ENCODE measurements around the gene ITPRID1. TPM values are rescaled to one million over a fixed set of nuclear protein-coding genes. Genes with fewer than 3 reads are reported as not detected.

ITPRID1 gene
- total and polyA plus RNA-seq, 10 of the 15 experiments (the other 5 are each of a cell fraction or from before 2014, with no cell fraction given) = 0.06 TPM; not detected in 9

- Histone ChIP-seq H3K9me3 (replicated peaks; ENCODE audit: control insufficient read depth, insufficient read depth, low read length) (no peaks in the 10 kb centered on the region), H2AFZ (ENCODE audit: control insufficient read depth, low read depth, low read length) (no peak overlapping the region), H3K9ac (ENCODE audit: control insufficient read depth, insufficient read depth, low read length) (no peak overlapping the region), H4K20me1 (ENCODE audit: control insufficient read depth, insufficient read depth) (no peaks in the 10 kb centered on the region), H3K27ac (ENCODE audit: control insufficient read depth, insufficient read depth) (no peak overlapping the region), H3K79me2 (ENCODE audit: control insufficient read depth, insufficient read depth, low read length) (no peaks in the 10 kb centered on the region), H3K27me3 (replicated peaks in 1 of 2; ENCODE audit: control insufficient read depth in 2 of 2, insufficient read depth in 2 of 2, low read length in 1 of 2) (peaks cover 1 to 4% of the 10 kb centered on the region in 2 experiments; a peak in 2 of 4 replicates), H3K4me2 (ENCODE audit: control insufficient read depth, insufficient read depth) (no peak overlapping the region), H3K36me3 (ENCODE audit: control insufficient read depth in 2 of 2, insufficient read depth in 2 of 2, low read length in 1 of 2) (no peaks in the 10 kb centered on the region), H3K4me3 (no peak overlapping the region), H3K4me1 (ENCODE audit: control insufficient read depth, insufficient read depth, low read length) (no peaks in the 10 kb centered on the region)
- in situ Hi-C loops (cut with MboI) (no loop called here), intact Hi-C loops (cut with micrococcal nuclease; ENCODE audit: unreplicated experiment) (no loop called here)
- no TSS peak for BruUV-seq (replicated peaks)
- SMC1A ChIA-PET (ENCODE audit: uncharacterized antibody, unreplicated experiment) = no interaction called here
- FAIRE-seq (no peak), ATAC-seq (no peak), DNase-seq (ENCODE audit: low read depth, low spot score) (no peak)
- RAD21 ChIA-PET (ENCODE audit: unreplicated experiment) = interaction anchor here (0.7 kb wide), 1 partner anchor 9 kb away, joined by 4 read pairs; no protein-coding TSS in a partner anchor
- CTCF ChIA-PET = interaction anchor here (0.8 kb wide), 2 partner anchors 9 to 197 kb away, joined by 3 to 5 read pairs; no protein-coding TSS in a partner anchor
- WGBS (ENCODE audit: insufficient coverage, insufficient replicate concordance, low lambda C conversion rate, missing lambda C conversion rate) = 18% methylated on average over 2 of the region's 3 CpGs
- POLR2A ChIA-PET = interaction anchor here (0.6 to 0.7 kb wide), 2 partner anchors 12 to 256 kb away, joined by 3 read pairs; no protein-coding TSS in a partner anchor
- TF ChIP-seq ZNF592 (IDR thresholded peaks at IDR 0.05) (no peak), RB1 (IDR thresholded peaks at IDR 0.05; ENCODE audit: borderline replicate concordance) (no peak), NRF1 (conservative IDR thresholded peaks at IDR 0.05; ENCODE audit: low read depth, low read length) (no peak), BACH1 (IDR thresholded peaks at IDR 0.05; ENCODE audit: borderline replicate concordance) (no peak), CUX1 (IDR thresholded peaks at IDR 0.05; ENCODE audit: insufficient replicate concordance, low read depth, low read length) (no peak), ETV6 (conservative IDR thresholded peaks at IDR 0.05 in 1 of 2, IDR thresholded peaks at IDR 0.05 in 1 of 2; ENCODE audit: borderline replicate concordance in 1 of 2, low read depth in 1 of 2) (no peak), HSF1 (IDR thresholded peaks at IDR 0.05; ENCODE audit: low read depth, low read length) (no peak), ZNF217 (IDR thresholded peaks at IDR 0.05) (no peak)
Observed at GRCh38 chr7:31640381-31640780, 126.5 kb downstream of the ITPRID1 start.
